HepG2 (cell line): ENCODE data around the gene GJD3. TPM values are rescaled to one million over a fixed set of nuclear protein-coding genes. Genes with fewer than 3 reads are reported as not detected.
A peak's percentile ranks its signal among the peaks of the same experiment; 100 is the strongest.

ENCODE experiments used
- ATM ChIP-seq: fragments of 450-650 bp; IDR thresholded peaks from 2 replicates; pipeline ENCODE4 v1.7.1; 2017; ENCODE audit warnings: mild to moderate bottlenecking, borderline replicate concordance
- CBX1 ChIP-seq: IDR thresholded peaks from one replicate; pipeline ENCODE4 v1.6.1; 2016; ENCODE audit warnings: antibody characterized with exemption, low read depth
- DMAP1 ChIP-seq: IDR thresholded peaks from 2 replicates; pipeline ENCODE4 v1.6.1; 2016
- FUBP1 ChIP-seq: sonication (generic); formaldehyde crosslinking; IDR thresholded peaks from 2 replicates; pipeline ENCODE4 v1.5.1; 2020; ENCODE audit warnings: missing genetic modification reagents, mild to moderate bottlenecking, borderline replicate concordance
- HCFC1 ChIP-seq: fragments of 150-350 bp; IDR thresholded peaks from 2 replicates; pipeline ENCODE4 v1.6.1; 2014; ENCODE audit warnings: low read depth, low read length
- ISX ChIP-seq: sonication (generic); formaldehyde crosslinking; conservative IDR thresholded peaks from 2 replicates; pipeline ENCODE4 v1.5.0; 2020; ENCODE audit warnings: missing genetic modification reagents
- MXD1 ChIP-seq: sonication (generic); formaldehyde crosslinking; IDR thresholded peaks from 2 replicates; pipeline ENCODE4 v1.4.0; 2020; ENCODE audit warnings: mild to moderate bottlenecking, missing genetic modification reagents
- MXI1 ChIP-seq: IDR thresholded peaks from 3 replicates; pipeline ENCODE4 v1.6.1; 2012; ENCODE audit warnings: low read depth, low read length, inconsistent platforms, borderline replicate concordance
- PHF5A ChIP-seq: IDR thresholded peaks from one replicate; pipeline ENCODE4 v1.6.1; 2018; ENCODE audit warnings: low read depth, missing genetic modification reagents; ENCODE audit not compliant: unreplicated experiment
- POLR2G ChIP-seq: fragments of 200-400 bp; formaldehyde crosslinking; IDR thresholded peaks from 2 replicates; pipeline ENCODE4 v1.6.1; 2018; ENCODE audit warnings: mild to moderate bottlenecking, low read depth, low read length, moderate library complexity
- PTBP1 ChIP-seq: fragments of 200-400 bp; formaldehyde crosslinking; IDR thresholded peaks from 2 replicates; pipeline ENCODE4 v1.6.1; 2018; ENCODE audit warnings: low read length, low read depth; ENCODE audit not compliant: poor library complexity, severe bottlenecking
- SAFB2 ChIP-seq: sonication (generic); formaldehyde crosslinking; IDR thresholded peaks from 2 replicates; pipeline ENCODE4 v1.5.1; 2020; ENCODE audit warnings: missing genetic modification reagents, low read depth, mild to moderate bottlenecking, borderline replicate concordance
- THAP9 ChIP-seq: sonication (generic); formaldehyde crosslinking; IDR thresholded peaks from 2 replicates; pipeline ENCODE4; 2020; ENCODE audit warnings: missing genetic modification reagents, mild to moderate bottlenecking, borderline replicate concordance
- ZNF12 ChIP-seq: sonication (generic); formaldehyde crosslinking; IDR thresholded peaks from 2 replicates; pipeline ENCODE4 v1.5.0; 2020; ENCODE audit warnings: missing genetic modification reagents
- ZNF235 ChIP-seq: sonication (generic); formaldehyde crosslinking; IDR thresholded peaks from 2 replicates; pipeline ENCODE4 v1.8.1; 2023; ENCODE audit warnings: mild to moderate bottlenecking, missing genetic modification reagents, borderline replicate concordance
- ZNF30 ChIP-seq: sonication (generic); formaldehyde crosslinking; IDR thresholded peaks from 2 replicates; pipeline ENCODE4 v1.5.0; 2020; ENCODE audit warnings: mild to moderate bottlenecking, missing genetic modification reagents
- ZNF557 ChIP-seq: sonication (generic); formaldehyde crosslinking; IDR thresholded peaks from 2 replicates; pipeline ENCODE4 v1.4.0; 2020; ENCODE audit warnings: missing genetic modification reagents
- ZNF562 ChIP-seq: sonication (generic); formaldehyde crosslinking; IDR thresholded peaks from 2 replicates; pipeline ENCODE4 v1.8.0; 2022; ENCODE audit warnings: missing genetic modification reagents, borderline replicate concordance
- ZNF572 ChIP-seq: sonication (generic); formaldehyde crosslinking; IDR thresholded peaks from 2 replicates; pipeline ENCODE4 v1.5.1; 2020; ENCODE audit warnings: mild to moderate bottlenecking, missing genetic modification reagents
- ZNF644 ChIP-seq: IDR thresholded peaks from 2 replicates; pipeline ENCODE4 v1.6.1; 2016; ENCODE audit warnings: low read depth
- ZNF7 ChIP-seq: IDR thresholded peaks from 2 replicates; pipeline ENCODE4 v1.6.1; 2016; ENCODE audit warnings: missing biosample characterization, missing genetic modification reagents
- ZNF75D ChIP-seq: sonication (generic); formaldehyde crosslinking; IDR thresholded peaks from 2 replicates; pipeline ENCODE4 v1.8.1; 2023; ENCODE audit warnings: missing genetic modification reagents, mild to moderate bottlenecking, borderline replicate concordance
- ZNF776 ChIP-seq: sonication (generic); formaldehyde crosslinking; IDR thresholded peaks from 2 replicates; pipeline ENCODE4 v1.4.0; 2020; ENCODE audit warnings: mild to moderate bottlenecking, missing genetic modification reagents
- polyA plus RNA-seq, 8 experiments: library from polyadenylated mRNA; depleted of rRNA in 3 of 8; stranded (reverse) in 7 of 8; unstranded in 1 of 8; fragments of >200 nt; fragmentation: Illumina TruSeq in 4 of 8; extraction: Trizol in 4 of 8; gene quantifications; 2 replicates each; pipeline versions ENCODE4 v1.2.1 to v1.2.3, GENCODE V29; 2011 to 2016; ENCODE audit warnings: low read depth in 4 of 8, missing spikeins in 1 of 8, mixed read lengths in 1 of 8; ENCODE audit not compliant: insufficient read depth in 1 of 8
- total RNA-seq, 5 experiments: library from RNA; depleted of rRNA; stranded (reverse); fragments of >200 nt; fragmentation: Illumina TruSeq; extraction: Trizol; gene quantifications; 2 replicates each; pipeline ENCODE4 v1.2.3, GENCODE V29; 2016; ENCODE audit warnings: low read depth in 1 of 5
- TF ChIP-seq, protein P1 (sequence below): sonication (generic); formaldehyde crosslinking; IDR thresholded peaks from 2 replicates; pipeline ENCODE4 v1.8.0; 2022; ENCODE audit warnings: mild to moderate bottlenecking, missing genetic modification reagents, moderate library complexity
- TF ChIP-seq, protein P2 (sequence below): sonication (generic); formaldehyde crosslinking; IDR thresholded peaks from 2 replicates; pipeline ENCODE4 v1.4.0; 2020; ENCODE audit warnings: missing genetic modification reagents

GJD3 gene
- total and polyA plus RNA-seq, 2 of the 13 experiments (the other 11 are each of a cell fraction or from before 2014, with no cell fraction given) = not detected

DNA sequence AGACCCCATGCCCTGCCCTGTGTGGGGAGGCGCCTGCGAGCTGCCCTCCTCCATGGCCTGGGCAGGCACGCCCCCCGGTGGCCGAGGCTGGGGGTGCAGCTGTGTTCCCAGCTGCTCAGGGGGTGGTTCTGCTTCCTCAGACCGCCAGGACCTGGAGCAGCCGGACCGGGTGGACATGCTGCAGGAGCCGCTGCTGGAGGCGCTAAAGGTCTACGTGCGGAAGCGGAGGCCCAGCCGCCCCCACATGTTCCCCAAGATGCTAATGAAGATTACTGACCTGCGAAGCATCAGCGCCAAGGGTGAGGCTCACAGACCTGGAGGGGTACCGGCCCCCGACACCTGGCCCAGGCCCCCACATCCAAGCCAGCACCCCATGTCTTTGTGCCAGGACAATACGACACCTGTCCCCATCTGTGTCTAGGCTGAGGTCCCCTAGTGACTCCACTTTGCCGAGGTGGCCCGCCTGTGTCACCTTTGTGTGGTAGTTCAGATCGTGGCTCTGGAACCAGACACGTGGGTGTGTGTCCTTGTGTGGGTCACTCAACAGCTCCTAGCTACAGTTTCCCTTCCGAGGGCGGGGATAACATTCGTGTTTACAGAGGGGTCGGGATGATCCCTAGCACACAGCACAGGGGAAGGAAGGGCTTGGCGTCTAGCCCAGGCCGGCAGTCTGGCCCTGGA lies 9.3 kb downstream of the GJD3 start (continued):
- 0 out of 2 replicates have a peak, but pooled peaks have one; percentile 87 for TF ChIP-seq FUBP1
- TF ChIP-seq ZNF7 (CRISPR knock-in tag) = no peak
- no peak for TF ChIP-seq HCFC1
- no peak for TF ChIP-seq POLR2G
- no peak for TF ChIP-seq SAFB2 (CRISPR knock-in tag)
- peak; percentile 73; the same call in 1 of the 2 replicates for TF ChIP-seq ZNF776 (CRISPR knock-in tag)
- TF ChIP-seq MXD1 (CRISPR knock-in tag) = no peak
- no peak for TF ChIP-seq ISX (CRISPR knock-in tag)
- TF ChIP-seq DMAP1 (CRISPR knock-in tag) = no peak
- no peak for TF ChIP-seq ZNF572
- peak; percentile 48 for TF ChIP-seq PHF5A
- TF ChIP-seq MXI1 = peak; percentile 56; the same call in 1 of the 3 replicates
- TF ChIP-seq PTBP1 = peak; percentile 56
- no peak for TF ChIP-seq ZNF235 (CRISPR knock-in tag)
- peak; percentile 34; the same call in 1 of the 2 replicates for TF ChIP-seq THAP9
- TF ChIP-seq ZNF557 (CRISPR knock-in tag) = no peak
- TF ChIP-seq ATM = no peak
- TF ChIP-seq, protein P1, sequence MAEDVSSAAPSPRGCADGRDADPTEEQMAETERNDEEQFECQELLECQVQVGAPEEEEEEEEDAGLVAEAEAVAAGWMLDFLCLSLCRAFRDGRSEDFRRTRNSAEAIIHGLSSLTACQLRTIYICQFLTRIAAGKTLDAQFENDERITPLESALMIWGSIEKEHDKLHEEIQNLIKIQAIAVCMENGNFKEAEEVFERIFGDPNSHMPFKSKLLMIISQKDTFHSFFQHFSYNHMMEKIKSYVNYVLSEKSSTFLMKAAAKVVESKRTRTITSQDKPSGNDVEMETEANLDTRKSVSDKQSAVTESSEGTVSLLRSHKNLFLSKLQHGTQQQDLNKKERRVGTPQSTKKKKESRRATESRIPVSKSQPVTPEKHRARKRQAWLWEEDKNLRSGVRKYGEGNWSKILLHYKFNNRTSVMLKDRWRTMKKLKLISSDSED (CRISPR knock-in tag) = no peak
- TF ChIP-seq ZNF75D (CRISPR knock-in tag) = no peak
- no peak for TF ChIP-seq ZNF30 (CRISPR knock-in tag)
- TF ChIP-seq ZNF644 = no peak
- no peak for TF ChIP-seq CBX1
- no peak for TF ChIP-seq ZNF562 (CRISPR knock-in tag)
- TF ChIP-seq, protein P2, sequence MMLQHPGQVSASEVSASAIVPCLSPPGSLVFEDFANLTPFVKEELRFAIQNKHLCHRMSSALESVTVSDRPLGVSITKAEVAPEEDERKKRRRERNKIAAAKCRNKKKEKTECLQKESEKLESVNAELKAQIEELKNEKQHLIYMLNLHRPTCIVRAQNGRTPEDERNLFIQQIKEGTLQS (CRISPR knock-in tag) = no peak
- no peak for TF ChIP-seq ZNF12 (CRISPR knock-in tag)
